SK-N-SH treated with all-trans-retinoic acid at 6 μM for 48 hours (cell line): ENCODE data around the gene NUP205.

Experiments
- ATAC-seq: fragments of 200-7000 bp; cut with Tn5 transposase; 3 replicates; pipeline ENCODE4 v1.9.1; 2020; ENCODE audit warnings: mild to moderate bottlenecking, moderate library complexity
- ARNTL ChIP-seq: fragments of 450-650 bp; formaldehyde crosslinking; IDR thresholded peaks from 2 replicates; pipeline ENCODE4 v1.5.0; 2020; ENCODE audit warnings: low read depth, mild to moderate bottlenecking, moderate library complexity, borderline replicate concordance
- BACH2 ChIP-seq: fragments of 250-450 bp; sonication (Bioruptor Pico); IDR thresholded peaks from 2 replicates; pipeline ENCODE4 v1.9.0; 2021; ENCODE audit warnings: mild to moderate bottlenecking, borderline replicate concordance
- CREB5 ChIP-seq: fragments of 250-450 bp; sonication (Bioruptor Pico); IDR thresholded peaks from 2 replicates; pipeline ENCODE4 v1.5.1; 2020; ENCODE audit warnings: low read depth, mild to moderate bottlenecking, moderate library complexity
- CSDC2 ChIP-seq: fragments of 250-450 bp; sonication (Bioruptor Pico); IDR thresholded peaks from 2 replicates; pipeline ENCODE4 v1.5.0; 2020; ENCODE audit warnings: mild to moderate bottlenecking, moderate library complexity
- CSRNP3 ChIP-seq: fragments of 250-450 bp; sonication (Bioruptor Pico); IDR thresholded peaks from 2 replicates; pipeline ENCODE4 v1.5.1; 2021; ENCODE audit warnings: mild to moderate bottlenecking, moderate library complexity
- ESRRG ChIP-seq: fragments of 250-450 bp; sonication (Bioruptor Pico); IDR thresholded peaks from 2 replicates; pipeline ENCODE4 v1.6.1; 2021; ENCODE audit warnings: mild to moderate bottlenecking
- GLIS3 ChIP-seq: fragments of 250-450 bp; sonication (Bioruptor Pico); IDR thresholded peaks from 2 replicates; pipeline ENCODE4 v1.5.0; 2020; ENCODE audit warnings: mild to moderate bottlenecking, moderate library complexity
- ISL1 ChIP-seq: fragments of 250-450 bp; sonication (Bioruptor Pico); IDR thresholded peaks from 2 replicates; pipeline ENCODE4 v2.1.2; 2022; ENCODE audit warnings: mild to moderate bottlenecking, moderate library complexity
- OSR1 ChIP-seq: fragments of 250-450 bp; sonication (Bioruptor Pico); IDR thresholded peaks from 2 replicates; pipeline ENCODE4 v1.8.0; 2022; ENCODE audit warnings: moderate library complexity, mild to moderate bottlenecking, inconsistent platforms
- POU6F1 ChIP-seq: fragments of 250-450 bp; sonication (Bioruptor Pico); IDR thresholded peaks from 2 replicates; pipeline ENCODE4 v1.8.0; 2021; ENCODE audit warnings: low read depth, mild to moderate bottlenecking, moderate library complexity, borderline replicate concordance
- PPARA ChIP-seq: fragments of 250-450 bp; sonication (Bioruptor Pico); IDR thresholded peaks from 2 replicates; pipeline ENCODE4 v1.5.0; 2020; ENCODE audit warnings: mild to moderate bottlenecking, borderline replicate concordance
- RARB ChIP-seq: fragments of 250-450 bp; sonication (Bioruptor Pico); IDR thresholded peaks from 2 replicates; pipeline ENCODE4 v1.8.0; 2021; ENCODE audit warnings: mild to moderate bottlenecking, moderate library complexity
- TCF4 ChIP-seq: fragments of 250-450 bp; sonication (Bioruptor Pico); IDR thresholded peaks from 2 replicates; pipeline ENCODE4 v1.8.0; 2021; ENCODE audit warnings: mild to moderate bottlenecking, moderate library complexity, borderline replicate concordance
- TOX ChIP-seq: fragments of 250-450 bp; sonication (Bioruptor Pico); IDR thresholded peaks from 2 replicates; pipeline ENCODE4 v1.8.0; 2021; ENCODE audit warnings: mild to moderate bottlenecking, moderate library complexity, borderline replicate concordance
- ZC3H10 ChIP-seq: fragments of 250-450 bp; sonication (Bioruptor Pico); IDR thresholded peaks from 2 replicates; pipeline ENCODE4 v1.5.1; 2021; ENCODE audit warnings: mild to moderate bottlenecking, moderate library complexity
- ZFP3 ChIP-seq: fragments of 250-450 bp; sonication (Bioruptor Pico); IDR thresholded peaks from 2 replicates; pipeline ENCODE4 v1.5.0; 2020; ENCODE audit warnings: mild to moderate bottlenecking, moderate library complexity
- ZFP30 ChIP-seq: fragments of 450-650 bp; formaldehyde crosslinking; IDR thresholded peaks from 2 replicates; pipeline ENCODE4 v1.5.0; 2022; ENCODE audit warnings: mild to moderate bottlenecking, moderate library complexity
- ZNF565 ChIP-seq: fragments of 450-650 bp; formaldehyde crosslinking; conservative IDR thresholded peaks from 2 replicates; pipeline ENCODE4 v1.5.0; 2020; ENCODE audit warnings: low read depth, mild to moderate bottlenecking, moderate library complexity
- ZNF70 ChIP-seq: fragments of 450-650 bp; formaldehyde crosslinking; IDR thresholded peaks from 2 replicates; pipeline ENCODE4 v1.5.0; 2020; ENCODE audit warnings: mild to moderate bottlenecking, moderate library complexity
- ZNF8 ChIP-seq: fragments of 450-650 bp; formaldehyde crosslinking; IDR thresholded peaks from 2 replicates; pipeline ENCODE4 v1.5.0; 2020; ENCODE audit warnings: mild to moderate bottlenecking, moderate library complexity
- TF ChIP-seq, protein P1 (sequence below): fragments of 250-450 bp; sonication (Bioruptor Pico); IDR thresholded peaks from 2 replicates; pipeline ENCODE4 v1.8.0; 2020; ENCODE audit warnings: mild to moderate bottlenecking, moderate library complexity, borderline replicate concordance

The NUP205 gene

DNA sequence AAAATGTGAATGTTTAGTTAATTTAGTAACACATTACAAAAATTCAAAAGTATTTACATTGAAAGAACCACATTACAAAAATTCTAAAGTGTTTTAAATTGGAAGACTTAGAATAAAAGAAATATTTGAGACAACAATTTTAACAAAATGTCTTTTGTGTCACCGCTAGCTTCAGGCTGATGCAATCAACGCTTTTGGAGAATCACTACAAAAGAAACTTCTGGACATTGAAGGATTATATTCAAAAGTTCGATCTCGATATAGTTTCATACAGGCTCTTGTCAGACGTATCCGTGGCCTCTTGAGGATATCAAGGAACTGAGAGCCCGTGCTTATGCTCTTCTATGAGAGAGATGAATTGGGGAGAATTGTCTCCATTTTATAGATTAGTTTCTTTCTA, 90.5 kb downstream of the NUP205 start:
- no peak for ATAC-seq
- TF ChIP-seq ESRRG (CRISPR knock-in tag): no peak
- no peak for TF ChIP-seq OSR1 (CRISPR knock-in tag)
- TF ChIP-seq CREB5 (CRISPR knock-in tag): no peak
- no peak for TF ChIP-seq TCF4 (CRISPR knock-in tag)
- no peak for TF ChIP-seq ARNTL (CRISPR knock-in tag)
- TF ChIP-seq ZFP30: no peak
- no peak for TF ChIP-seq ZNF565 (CRISPR knock-in tag)
- no peak for TF ChIP-seq RARB (CRISPR knock-in tag)
- no peak for TF ChIP-seq ZNF70 (CRISPR knock-in tag)
- no peak for TF ChIP-seq ISL1 (CRISPR knock-in tag)
- no peak for TF ChIP-seq PPARA
- no peak for TF ChIP-seq ZC3H10 (CRISPR knock-in tag)
- no peak for TF ChIP-seq BACH2 (CRISPR knock-in tag)
- TF ChIP-seq GLIS3: no peak
- no peak for TF ChIP-seq TOX (CRISPR knock-in tag)
- TF ChIP-seq, protein P1, sequence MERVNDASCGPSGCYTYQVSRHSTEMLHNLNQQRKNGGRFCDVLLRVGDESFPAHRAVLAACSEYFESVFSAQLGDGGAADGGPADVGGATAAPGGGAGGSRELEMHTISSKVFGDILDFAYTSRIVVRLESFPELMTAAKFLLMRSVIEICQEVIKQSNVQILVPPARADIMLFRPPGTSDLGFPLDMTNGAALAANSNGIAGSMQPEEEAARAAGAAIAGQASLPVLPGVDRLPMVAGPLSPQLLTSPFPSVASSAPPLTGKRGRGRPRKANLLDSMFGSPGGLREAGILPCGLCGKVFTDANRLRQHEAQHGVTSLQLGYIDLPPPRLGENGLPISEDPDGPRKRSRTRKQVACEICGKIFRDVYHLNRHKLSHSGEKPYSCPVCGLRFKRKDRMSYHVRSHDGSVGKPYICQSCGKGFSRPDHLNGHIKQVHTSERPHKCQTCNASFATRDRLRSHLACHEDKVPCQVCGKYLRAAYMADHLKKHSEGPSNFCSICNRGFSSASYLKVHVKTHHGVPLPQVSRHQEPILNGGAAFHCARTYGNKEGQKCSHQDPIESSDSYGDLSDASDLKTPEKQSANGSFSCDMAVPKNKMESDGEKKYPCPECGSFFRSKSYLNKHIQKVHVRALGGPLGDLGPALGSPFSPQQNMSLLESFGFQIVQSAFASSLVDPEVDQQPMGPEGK: no peak
- no peak for TF ChIP-seq POU6F1
- TF ChIP-seq ZNF8 (CRISPR knock-in tag): no peak
- TF ChIP-seq CSRNP3 (CRISPR knock-in tag): no peak
- no peak for TF ChIP-seq CSDC2 (CRISPR knock-in tag)

- peak; percentile 57; the same call in 1 of the 2 replicates for TF ChIP-seq CREB5 (CRISPR knock-in tag)
- TF ChIP-seq ZFP3 (CRISPR knock-in tag): peak; percentile 80
- no peak for TF ChIP-seq PPARA
- TF ChIP-seq, all 23 proteins: peak for 2
- ATAC-seq: peak; percentile 55
Measured at GRCh38 chr7:135650831-135651573, 93.3 kb downstream of the NUP205 start.

GRCh38 chr7:135653340-135654080, 95.8 kb downstream of the NUP205 start:
- no peak for ATAC-seq
- TF ChIP-seq ESRRG (CRISPR knock-in tag): no peak
- no peak for TF ChIP-seq ZNF565 (CRISPR knock-in tag)
- no peak for TF ChIP-seq ISL1 (CRISPR knock-in tag)
- TF ChIP-seq TCF4 (CRISPR knock-in tag): no peak
- no peak for TF ChIP-seq ZFP3 (CRISPR knock-in tag)
- TF ChIP-seq CSDC2 (CRISPR knock-in tag): no peak
- no peak for TF ChIP-seq TOX (CRISPR knock-in tag)
- no peak for TF ChIP-seq ZFP30
- TF ChIP-seq POU6F1: no peak
- no peak for TF ChIP-seq PPARA
- no peak for TF ChIP-seq ZNF8 (CRISPR knock-in tag)
- no peak for TF ChIP-seq GLIS3
- no peak for TF ChIP-seq CREB5 (CRISPR knock-in tag)
- TF ChIP-seq ZC3H10 (CRISPR knock-in tag): no peak
- TF ChIP-seq, protein P1: no peak
